GM18517 (cell line): ENCODE measurements around the gene SNAPC3.
"Not testable (repeated sequence)": the region's sequence is repeated elsewhere in the genome, so short reads cannot be mapped to it uniquely, and the experiment has no call there.

Experiments
- ATAC-seq: cut with Tn5 transposase; IDR thresholded peaks from one replicate; pipeline ENCODE4 v1.9.1; 2021; ENCODE audit warnings: mild to moderate bottlenecking, moderate library complexity; ENCODE audit not compliant: unreplicated experiment

The SNAPC3 gene

GRCh38 chr9:15423231-15423985, 732 bp downstream of the SNAPC3 start:
- ATAC-seq = peak; percentile 8

- peak; percentile 29 for ATAC-seq
Measured at GRCh38 chr9:15426019-15426418, 3.3 kb downstream of the SNAPC3 start.

GRCh38 chr9:15427702-15428101, 5.0 kb downstream of the SNAPC3 start:
- not testable (repeated sequence) for ATAC-seq

- no peak for ATAC-seq
Measured at GRCh38 chr9:15430920-15431844, 8.5 kb downstream of the SNAPC3 start.

- no peak for ATAC-seq
Measured at GRCh38 chr9:15433191-15433590, 10.5 kb downstream of the SNAPC3 start.

GRCh38 chr9:15433661-15434060, 11.0 kb downstream of the SNAPC3 start:
- no peak for ATAC-seq

- ATAC-seq = no peak
Measured at GRCh38 chr9:15438891-15439290, 16.2 kb downstream of the SNAPC3 start.

GRCh38 chr9:15441841-15442240, 19.2 kb downstream of the SNAPC3 start:
- ATAC-seq = not testable (repeated sequence)

- not testable (repeated sequence) for ATAC-seq
Measured at GRCh38 chr9:15442264-15442663, 19.6 kb downstream of the SNAPC3 start.

- no peak for ATAC-seq
Measured at GRCh38 chr9:15444141-15444540, 21.5 kb downstream of the SNAPC3 start.

- no peak for ATAC-seq
Measured at GRCh38 chr9:15453956-15454355, 31.3 kb downstream of the SNAPC3 start.

- ATAC-seq = no peak
Measured at GRCh38 chr9:15461056-15461455, 38.4 kb downstream of the SNAPC3 start.

- no peak for ATAC-seq
Measured at GRCh38 chr9:15461601-15462000, 38.9 kb downstream of the SNAPC3 start.

- ATAC-seq = no peak
Measured at GRCh38 chr9:15468145-15468544, 45.5 kb downstream of the SNAPC3 start.

- no peak for ATAC-seq
Measured at GRCh38 chr9:15469406-15469805, 46.7 kb downstream of the SNAPC3 start.

- no peak for ATAC-seq
Measured at GRCh38 chr9:15469862-15470261, 47.2 kb downstream of the SNAPC3 start.

- no peak for ATAC-seq
Measured at GRCh38 chr9:15475923-15476536, 53.4 kb downstream of the SNAPC3 start.

GRCh38 chr9:15480028-15480427, 57.4 kb downstream of the SNAPC3 start:
- no peak for ATAC-seq

- no peak for ATAC-seq
Measured at GRCh38 chr9:15482146-15482545, 59.5 kb downstream of the SNAPC3 start.

- ATAC-seq = no peak
Measured at GRCh38 chr9:15484802-15485201, 62.1 kb downstream of the SNAPC3 start.

- no peak for ATAC-seq
Measured at GRCh38 chr9:15485836-15486666, 63.4 kb downstream of the SNAPC3 start.
